GM23248 (cell line): ENCODE results near the gene FAAH.
A peak's percentile ranks its signal among the peaks of the same experiment; 100 is the strongest.

Experiments
- EZH2 ChIP-seq: fragments of 200-600 bp; sonication (generic); IDR thresholded peaks from 2 replicates; pipeline ENCODE4 v1.6.1; 2018; ENCODE audit warnings: antibody characterized with exemption, mild to moderate bottlenecking; ENCODE audit not compliant: insufficient read depth, poor library complexity, severe bottlenecking
- EZH2phosphoT487 ChIP-seq: fragments of 200-600 bp; sonication (generic); IDR thresholded peaks from 2 replicates; pipeline ENCODE4 v1.6.1; 2018; ENCODE audit warnings: antibody characterized with exemption, moderate library complexity, mild to moderate bottlenecking, low read depth; ENCODE audit not compliant: insufficient read depth

GRCh38 chr1:46394108-46394871 is at the start of gene FAAH:
- TF ChIP-seq EZH2 (no peak), EZH2phosphoT487 (0 out of 2 replicates have a peak, but pooled peaks have one; percentile 30)
